B cell (primary cell): ENCODE data around the gene CDC42BPB. TPM values are rescaled to one million over a fixed set of nuclear protein-coding genes. Genes with fewer than 3 reads are reported as not detected.

Experiments used
- ATAC-seq: fragments of 200-7000 bp; cut with Tn5 transposase; one replicate; pipeline ENCODE4 v1.10.0; 2021; ENCODE audit warnings: low read depth, mild to moderate bottlenecking, moderate number of reproducible peaks, moderate library complexity
- CTCF ChIA-PET: fragments of 350-600 bp; sonication (Branson Sonifier 250); formaldehyde crosslinking; loops from one replicate; lab custom pipeline; 2021; ENCODE audit warnings: antibody characterized with exemption, inconsistent platforms; lab: Charles Lee
- POLR2A ChIA-PET: fragments of 350-600 bp; sonication (Branson Sonifier 250); formaldehyde crosslinking; loops from one replicate; lab custom pipeline; 2021; ENCODE audit warnings: antibody characterized with exemption; lab: Charles Lee
- DNase-seq: peaks from one replicate; pipeline ENCODE4 v3.0.0; 2013
- H2AFZ ChIP-seq: 2 replicates; pipeline ENCODE4 v1.6.1; 2012; ENCODE audit warnings: mild to moderate bottlenecking, low read depth, low read length; ENCODE audit not compliant: insufficient read depth, poor library complexity, severe bottlenecking
- H3K27ac ChIP-seq, 2 donors: 1 replicate in 1 of 2; 2 replicates in 1 of 2; pipeline ENCODE4 v1.5.1; 2012 to 2013; ENCODE audit warnings: low read length in 2 of 2, mild to moderate bottlenecking in 2 of 2, moderate library complexity in 1 of 2
- H3K27me3 ChIP-seq, 4 experiments: fragments of 200-600 bp in 1 of 4; sonication (generic) in 1 of 4; replicated peaks in 1 of 4; 1 replicate in 2 of 4; 2 replicates in 2 of 4; pipeline versions ENCODE4 v1.6.1 to v1.7.0; 2013 to 2016; ENCODE audit warnings: low read length in 3 of 4, mild to moderate bottlenecking in 2 of 4, mixed read lengths in 1 of 4, moderate library complexity in 1 of 4; ENCODE audit not compliant: insufficient read depth in 4 of 4, control insufficient read depth in 3 of 4; ENCODE audit errors: control extremely low read depth in 1 of 4
- H3K36me3 ChIP-seq, 2 experiments: replicated peaks in 1 of 2; 1 replicate in 1 of 2; 2 replicates in 1 of 2; pipeline versions ENCODE4 v1.6.1 to v1.7.1; 2013; ENCODE audit warnings: low read length in 1 of 2; ENCODE audit not compliant: insufficient read depth in 2 of 2, control insufficient read depth in 1 of 2; ENCODE audit errors: control extremely low read depth in 1 of 2, extremely low read depth in 1 of 2
- H3K4me1 ChIP-seq, 2 donors: fragments of 200-600 bp in 1 of 2; sonication (generic) in 1 of 2; 1 replicate in 1 of 2; 2 replicates in 1 of 2; pipeline versions ENCODE4 v1.5.1 to v1.6.1; 2013 to 2017; ENCODE audit warnings: low read length in 2 of 2; ENCODE audit not compliant: control insufficient read depth in 2 of 2, insufficient read depth in 2 of 2
- H3K4me2 ChIP-seq: replicated peaks from 2 replicates; pipeline ENCODE3; 2012; ENCODE audit warnings: mild to moderate bottlenecking, low read depth, low read length; ENCODE audit not compliant: poor library complexity, severe bottlenecking
- H3K4me3 ChIP-seq, 5 experiments: fragments of 200-600 bp in 1 of 5; sonication (generic) in 1 of 5; 1 replicate in 3 of 5; 2 replicates in 2 of 5; pipeline versions ENCODE4 v1.5.1 to v1.7.0; 2011 to 2016; ENCODE audit warnings: low read length in 4 of 5, mild to moderate bottlenecking in 4 of 5, low read depth in 2 of 5, control low read depth in 1 of 5, moderate library complexity in 1 of 5; ENCODE audit not compliant: insufficient read depth in 1 of 5; ENCODE audit errors: control extremely low read depth in 1 of 5, extremely low read depth in 1 of 5
- H3K79me2 ChIP-seq: fragments of 200-600 bp; sonication (generic); one replicate; pipeline ENCODE4 v1.6.0; 2016; ENCODE audit warnings: low read length; ENCODE audit not compliant: control insufficient read depth, insufficient read depth
- H3K9ac ChIP-seq: fragments of 200-600 bp; sonication (generic); 2 replicates; pipeline ENCODE4 v1.6.1; 2017; ENCODE audit warnings: mild to moderate bottlenecking, low read length, moderate library complexity
- H3K9me3 ChIP-seq, 3 donors: one replicate each; pipeline versions ENCODE4 v1.6.1 to v1.7.1; 2013; ENCODE audit warnings: low read length in 2 of 3; ENCODE audit not compliant: control insufficient read depth in 2 of 3, insufficient read depth in 1 of 3; ENCODE audit errors: control extremely low read depth in 1 of 3
- H4K20me1 ChIP-seq: 2 replicates; pipeline ENCODE4 v1.6.0; 2012; ENCODE audit warnings: mild to moderate bottlenecking, low read length; ENCODE audit not compliant: insufficient read depth, control insufficient read depth, poor library complexity, severe bottlenecking
- H3K27ac Mint-ChIP-seq: one replicate; pipeline ENCODE4 v1.8.0; 2021; ENCODE audit warnings: mixed read lengths
- H3K27me3 Mint-ChIP-seq: one replicate; pipeline ENCODE4 v1.8.0; 2021; ENCODE audit warnings: mixed read lengths
- H3K4me1 Mint-ChIP-seq: one replicate; pipeline ENCODE4 v1.8.0; 2021; ENCODE audit warnings: mixed read lengths
- H3K4me3 Mint-ChIP-seq: one replicate; pipeline ENCODE4 v1.8.0; 2021; ENCODE audit warnings: mixed read lengths
- H3K9me3 Mint-ChIP-seq: one replicate; pipeline ENCODE4 v1.8.0; 2022; ENCODE audit warnings: mixed read lengths; ENCODE audit not compliant: insufficient read depth
- EZH2 ChIP-seq: IDR thresholded peaks from 2 replicates; pipeline ENCODE4 v1.6.1; 2012; ENCODE audit warnings: borderline replicate concordance, low read depth, mild to moderate bottlenecking, moderate library complexity, low read length; ENCODE audit not compliant: insufficient read depth, poor library complexity, severe bottlenecking
- WGBS: methylation state at CpG from one replicate; pipeline ENCODE4 v1.1.5; 2013; ENCODE audit warnings: missing lambda C conversion rate; ENCODE audit not compliant: insufficient coverage; 5-methylcytosine and 5-hydroxymethylcytosine counted together
- intact Hi-C: fragments of 100-400 bp; cut with micrococcal nuclease; formaldehyde crosslinking; loops from one replicate; pipeline ENCODE4 v1.10.0; 2022
- polyA plus RNA-seq: library from polyadenylated mRNA; depleted of rRNA; stranded (reverse); fragments of >200 nt; gene quantifications from 2 replicates; pipeline ENCODE4 v1.2.3, GENCODE V29; 2012
- total RNA-seq, 2 donors: library from RNA; stranded (reverse); fragments of 120-200 nt in 1 of 2; gene quantifications; 1 replicate in 1 of 2; 2 replicates in 1 of 2; pipeline versions ENCODE4 v1.2.3 to v1.2.4, GENCODE V29; 2013 to 2022
- TF ChIP-seq, protein P1 (sequence below): fragments of 200-600 bp; IDR thresholded peaks from one replicate; pipeline ENCODE4 v1.8.0; 2022; ENCODE audit warnings: antibody characterized with exemption, mild to moderate bottlenecking

Gene CDC42BPB
- total and polyA plus RNA-seq, 2 donors (not counting 1 experiment from before 2014, with no cell fraction given): 23.9 to 52.5 TPM

DNA sequence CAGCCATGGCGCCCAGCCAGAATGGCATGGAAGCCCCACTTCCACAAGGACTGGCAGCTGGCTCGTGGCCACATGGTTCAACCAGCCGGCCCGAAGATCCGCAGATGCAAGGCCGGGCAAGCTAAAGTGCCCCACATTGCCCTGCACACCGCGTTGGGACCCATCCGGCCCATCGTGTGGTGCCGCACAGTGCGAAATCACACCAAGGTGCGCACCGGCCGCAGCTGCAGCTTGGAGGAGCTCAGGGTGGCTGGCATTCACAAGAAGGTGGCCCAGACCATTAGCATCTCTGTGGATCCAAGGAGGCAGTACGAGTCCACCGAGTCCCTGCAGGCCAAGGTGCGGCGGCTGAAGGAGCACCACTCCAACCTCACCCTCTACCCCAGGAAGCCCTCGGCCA lies 15.9 kb downstream of the CDC42BPB start:
- no peaks in the 10 kb centered on the region for H3K27me3 Mint-ChIP-seq
- no peak overlapping the region for H3K4me3 ChIP-seq
- TF ChIP-seq EZH2: no peak
- TF ChIP-seq, protein P1, sequence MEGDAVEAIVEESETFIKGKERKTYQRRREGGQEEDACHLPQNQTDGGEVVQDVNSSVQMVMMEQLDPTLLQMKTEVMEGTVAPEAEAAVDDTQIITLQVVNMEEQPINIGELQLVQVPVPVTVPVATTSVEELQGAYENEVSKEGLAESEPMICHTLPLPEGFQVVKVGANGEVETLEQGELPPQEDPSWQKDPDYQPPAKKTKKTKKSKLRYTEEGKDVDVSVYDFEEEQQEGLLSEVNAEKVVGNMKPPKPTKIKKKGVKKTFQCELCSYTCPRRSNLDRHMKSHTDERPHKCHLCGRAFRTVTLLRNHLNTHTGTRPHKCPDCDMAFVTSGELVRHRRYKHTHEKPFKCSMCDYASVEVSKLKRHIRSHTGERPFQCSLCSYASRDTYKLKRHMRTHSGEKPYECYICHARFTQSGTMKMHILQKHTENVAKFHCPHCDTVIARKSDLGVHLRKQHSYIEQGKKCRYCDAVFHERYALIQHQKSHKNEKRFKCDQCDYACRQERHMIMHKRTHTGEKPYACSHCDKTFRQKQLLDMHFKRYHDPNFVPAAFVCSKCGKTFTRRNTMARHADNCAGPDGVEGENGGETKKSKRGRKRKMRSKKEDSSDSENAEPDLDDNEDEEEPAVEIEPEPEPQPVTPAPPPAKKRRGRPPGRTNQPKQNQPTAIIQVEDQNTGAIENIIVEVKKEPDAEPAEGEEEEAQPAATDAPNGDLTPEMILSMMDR: no peak
- H3K27me3 ChIP-seq: no peaks in the 10 kb centered on the region
- H4K20me1 ChIP-seq: peaks cover 36% of the 10 kb centered on the region
- ChIA-PET CTCF (no interaction called here), POLR2A (no interaction called here)
- H2AFZ ChIP-seq: no peak overlapping the region
- no peak overlapping the region for H3K4me2 ChIP-seq
- peaks cover 28% of the 10 kb centered on the region for H3K4me1 Mint-ChIP-seq
- H3K79me2 ChIP-seq: peaks cover 54% of the 10 kb centered on the region
- H3K4me3 Mint-ChIP-seq: no peak overlapping the region
- peaks cover 15% of the 10 kb centered on the region in 2 donors for H3K4me1 ChIP-seq
- peaks cover 0 to 2% of the 10 kb centered on the region in 2 experiments for H3K36me3 ChIP-seq
- intact Hi-C loops: no loop called here
- ATAC-seq (no peak), DNase-seq (no peak)
- WGBS: 92% methylated on average over 18 of the region's 20 CpGs
- no peak overlapping the region for H3K9ac ChIP-seq
- H3K27ac ChIP-seq: no peak overlapping the region
- H3K9me3 ChIP-seq: peaks cover 0 to 7% (median 1%) of the 10 kb centered on the region in 3 donors
- H3K27ac Mint-ChIP-seq: no peak overlapping the region
- peaks cover 5% of the 10 kb centered on the region for H3K9me3 Mint-ChIP-seq

- Histone ChIP-seq H3K27me3 (no peaks in the 10 kb centered on the region), H3K9ac (no peak overlapping the region), H2AFZ (no peak overlapping the region), H3K27ac (no peak overlapping the region), H4K20me1 (peaks cover 4% of the 10 kb centered on the region), H3K9me3 (no peaks in the 10 kb centered on the region), H3K36me3 (no peaks in the 10 kb centered on the region), H3K4me3 (no peak overlapping the region), H3K4me1 (peaks cover 5 to 6% of the 10 kb centered on the region in 2 donors), H3K4me2 (no peak overlapping the region), H3K79me2 (peaks cover 23% of the 10 kb centered on the region)
- WGBS: 50% methylated on average over 2 of the region's 6 CpGs
- ChIA-PET POLR2A (no interaction called here), CTCF (interaction anchor here (0.6 kb wide), 2 partner anchors 42 to 566 kb away, joined by 3 to 6 read pairs; no protein-coding TSS in a partner anchor)
- intact Hi-C loops: no loop called here
- DNase-seq (no peak), ATAC-seq (no peak)
- Mint-ChIP-seq H3K4me1 (peaks cover 13% of the 10 kb centered on the region), H3K27me3 (no peaks in the 10 kb centered on the region), H3K4me3 (no peak overlapping the region), H3K9me3 (no peaks in the 10 kb centered on the region), H3K27ac (no peak overlapping the region)
- TF ChIP-seq, protein P1: no peak
- TF ChIP-seq EZH2: no peak
Observed at GRCh38 chr14:103033681-103034096, 23.7 kb downstream of the CDC42BPB start.
